ENCODE data around the gene CRABP1. TPM values are rescaled to one million over a fixed set of nuclear protein-coding genes. Genes with fewer than 3 reads are reported as not detected.

Gene CRABP1
- total RNA-seq, 1 donor from 2014 or later = not detected

- DNase-seq (ENCODE audit: low spot score) = no peak
- H3K27ac Mint-ChIP-seq = no peak overlapping the region
- H3K9me3 Mint-ChIP-seq = no peaks in the 10 kb centered on the region
- H3K27me3 Mint-ChIP-seq (ENCODE audit: insufficient read depth) = peaks cover 53% of the 10 kb centered on the region
- no peaks in the 10 kb centered on the region for H3K4me1 Mint-ChIP-seq (ENCODE audit: low read depth)
- intact Hi-C loops (cut with micrococcal nuclease) = loop anchor here (10.0 kb wide), 1 partner anchor 943 kb away; the partner anchor contains the start of gene ANKRD34C
- no peaks in the 10 kb centered on the region for H3K36me3 Mint-ChIP-seq (ENCODE audit: low read depth)
- no peak overlapping the region for H3K4me3 Mint-ChIP-seq
Measured at GRCh38 chr15:78341057-78341987, 1.2 kb downstream of the CRABP1 start.

GRCh38 chr15:78342021-78342420, 1.9 kb downstream of the CRABP1 start:
- no peaks in the 10 kb centered on the region for H3K36me3 Mint-ChIP-seq (ENCODE audit: low read depth)
- intact Hi-C loops (cut with micrococcal nuclease) = loop anchor here (10.0 kb wide), 1 partner anchor 943 kb away; the partner anchor contains the start of gene ANKRD34C
- H3K27ac Mint-ChIP-seq = no peak overlapping the region

GRCh38 chr15:78343276-78344060, 3.3 kb downstream of the CRABP1 start:
- no peaks in the 10 kb centered on the region for H3K9me3 Mint-ChIP-seq
- intact Hi-C loops (cut with micrococcal nuclease) = loop anchor here (10.0 kb wide), 1 partner anchor 941 kb away; the partner anchor contains the start of gene ANKRD34C
- no peak overlapping the region for H3K27ac Mint-ChIP-seq
- no peaks in the 10 kb centered on the region for H3K4me1 Mint-ChIP-seq (ENCODE audit: low read depth)
- H3K36me3 Mint-ChIP-seq (ENCODE audit: low read depth) = no peaks in the 10 kb centered on the region
- no peak for DNase-seq (ENCODE audit: low spot score)
- peaks cover 49% of the 10 kb centered on the region for H3K27me3 Mint-ChIP-seq (ENCODE audit: insufficient read depth)
- no peak overlapping the region for H3K4me3 Mint-ChIP-seq

More at GRCh38 chr15:78342021-78342420, 1.9 kb downstream of the CRABP1 start:
- no peak overlapping the region for H3K4me3 Mint-ChIP-seq
- H3K27me3 Mint-ChIP-seq (ENCODE audit: insufficient read depth) = peaks cover 53% of the 10 kb centered on the region
- DNase-seq (ENCODE audit: low spot score) = no peak
- no peaks in the 10 kb centered on the region for H3K9me3 Mint-ChIP-seq
- no peaks in the 10 kb centered on the region for H3K4me1 Mint-ChIP-seq (ENCODE audit: low read depth)

- H3K36me3 Mint-ChIP-seq (ENCODE audit: low read depth) = no peaks in the 10 kb centered on the region
- peaks cover 30% of the 10 kb centered on the region for H3K27me3 Mint-ChIP-seq (ENCODE audit: insufficient read depth)
- no peak overlapping the region for H3K4me3 Mint-ChIP-seq
- no peak overlapping the region for H3K27ac Mint-ChIP-seq
- intact Hi-C loops (cut with micrococcal nuclease) = loop anchor here (10.0 kb wide), 1 partner anchor 939 kb away; the partner anchor contains the start of gene ANKRD34C
- DNase-seq (ENCODE audit: low spot score) = no peak
- H3K4me1 Mint-ChIP-seq (ENCODE audit: low read depth) = no peaks in the 10 kb centered on the region
- H3K9me3 Mint-ChIP-seq = no peaks in the 10 kb centered on the region
Measured at GRCh38 chr15:78345396-78346125, 5.4 kb downstream of the CRABP1 start.

- Mint-ChIP-seq H3K4me1 (ENCODE audit: low read depth) (no peaks in the 10 kb centered on the region), H3K27ac (no peak overlapping the region), H3K4me3 (no peak overlapping the region), H3K9me3 (no peaks in the 10 kb centered on the region), H3K36me3 (ENCODE audit: low read depth) (no peaks in the 10 kb centered on the region), H3K27me3 (ENCODE audit: insufficient read depth) (peaks cover 8% of the 10 kb centered on the region)
- no peak for DNase-seq (ENCODE audit: low spot score)
- intact Hi-C loops (cut with micrococcal nuclease) = loop anchor here (10.0 kb wide), 1 partner anchor 937 kb away; the partner anchor contains the start of gene ANKRD34C
Measured at GRCh38 chr15:78347586-78348543, 7.7 kb downstream of the CRABP1 start.

GRCh38 chr15:78350058-78350457, 9.9 kb downstream of the CRABP1 start:
- Mint-ChIP-seq H3K27me3 (ENCODE audit: insufficient read depth) (peaks cover 6% of the 10 kb centered on the region), H3K36me3 (ENCODE audit: low read depth) (no peaks in the 10 kb centered on the region), H3K9me3 (no peaks in the 10 kb centered on the region), H3K4me1 (ENCODE audit: low read depth) (no peaks in the 10 kb centered on the region), H3K4me3 (no peak overlapping the region), H3K27ac (no peak overlapping the region)
- intact Hi-C loops (cut with micrococcal nuclease) = no loop called here
- no peak for DNase-seq (ENCODE audit: low spot score)

GRCh38 chr15:78351539-78351938, 11.4 kb downstream of the CRABP1 start:
- Mint-ChIP-seq H3K4me3 (no peak overlapping the region), H3K4me1 (ENCODE audit: low read depth) (no peaks in the 10 kb centered on the region), H3K36me3 (ENCODE audit: low read depth) (no peaks in the 10 kb centered on the region), H3K27ac (no peak overlapping the region), H3K9me3 (no peaks in the 10 kb centered on the region), H3K27me3 (ENCODE audit: insufficient read depth) (peaks cover 4% of the 10 kb centered on the region)
- no peak for DNase-seq (ENCODE audit: low spot score)
- intact Hi-C loops (cut with micrococcal nuclease) = no loop called here

GRCh38 chr15:78353093-78353492, 12.9 kb downstream of the CRABP1 start:
- Mint-ChIP-seq H3K36me3 (ENCODE audit: low read depth) (no peaks in the 10 kb centered on the region), H3K27ac (no peak overlapping the region), H3K27me3 (ENCODE audit: insufficient read depth) (peaks cover 4% of the 10 kb centered on the region), H3K4me1 (ENCODE audit: low read depth) (no peaks in the 10 kb centered on the region), H3K9me3 (no peaks in the 10 kb centered on the region), H3K4me3 (no peak overlapping the region)
- DNase-seq (ENCODE audit: low spot score) = no peak
- intact Hi-C loops (cut with micrococcal nuclease) = no loop called here

GRCh38 chr15:78355177-78355576, 15.0 kb downstream of the CRABP1 start:
- intact Hi-C loops (cut with micrococcal nuclease) = no loop called here
- H3K36me3 Mint-ChIP-seq (ENCODE audit: low read depth) = no peaks in the 10 kb centered on the region
- H3K4me3 Mint-ChIP-seq = no peak overlapping the region
- H3K27ac Mint-ChIP-seq = no peak overlapping the region
- H3K9me3 Mint-ChIP-seq = no peaks in the 10 kb centered on the region
- H3K4me1 Mint-ChIP-seq (ENCODE audit: low read depth) = no peaks in the 10 kb centered on the region
- no peak for DNase-seq (ENCODE audit: low spot score)
- peaks cover 4% of the 10 kb centered on the region for H3K27me3 Mint-ChIP-seq (ENCODE audit: insufficient read depth)

GRCh38 chr15:78358102-78358870, 18.1 kb downstream of the CRABP1 start:
- intact Hi-C loops (cut with micrococcal nuclease) = no loop called here
- Mint-ChIP-seq H3K27ac (no peak overlapping the region), H3K4me1 (ENCODE audit: low read depth) (no peaks in the 10 kb centered on the region), H3K27me3 (ENCODE audit: insufficient read depth) (peaks cover 4% of the 10 kb centered on the region), H3K9me3 (no peaks in the 10 kb centered on the region), H3K4me3 (no peak overlapping the region), H3K36me3 (ENCODE audit: low read depth) (no peaks in the 10 kb centered on the region)
- no peak for DNase-seq (ENCODE audit: low spot score)
